Measurements from ENCODE around the gene SNAI3. TPM values are rescaled to one million over a fixed set of nuclear protein-coding genes. Genes with fewer than 3 reads are reported as not detected.

Gene SNAI3
- total RNA-seq, 4 donors from 2014 or later, result 1.2 to 2.2 (median 1.6) TPM

DNA sequence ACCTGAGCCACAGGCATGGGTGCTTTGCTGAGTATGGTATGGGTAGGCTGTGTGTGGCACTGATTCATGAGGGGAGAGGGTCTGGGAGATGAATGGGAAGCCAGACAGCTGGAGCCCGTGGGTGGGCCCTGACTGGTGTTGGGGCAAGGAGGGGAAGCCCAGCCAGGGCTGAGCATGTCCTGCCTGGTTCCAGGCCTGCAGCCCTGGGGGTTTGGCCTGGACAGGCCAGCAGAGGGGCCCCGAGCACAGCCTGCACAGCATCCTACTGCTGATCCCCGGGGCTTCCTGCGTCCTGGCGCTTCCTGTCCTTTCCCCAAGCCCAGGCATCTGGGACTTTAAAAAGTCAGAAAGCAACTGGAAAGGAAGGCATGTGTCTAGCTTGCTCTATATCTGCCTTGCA lies 18.8 kb downstream of the SNAI3 start:
- in situ Hi-C loops (cut with MboI; ENCODE audit: low sequenced_read_pairs in 4 of 4), result no loop called here
- no peak for ATAC-seq
- no peaks in the 10 kb centered on the region for H3K27me3 ChIP-seq
- TF ChIP-seq, protein P1, sequence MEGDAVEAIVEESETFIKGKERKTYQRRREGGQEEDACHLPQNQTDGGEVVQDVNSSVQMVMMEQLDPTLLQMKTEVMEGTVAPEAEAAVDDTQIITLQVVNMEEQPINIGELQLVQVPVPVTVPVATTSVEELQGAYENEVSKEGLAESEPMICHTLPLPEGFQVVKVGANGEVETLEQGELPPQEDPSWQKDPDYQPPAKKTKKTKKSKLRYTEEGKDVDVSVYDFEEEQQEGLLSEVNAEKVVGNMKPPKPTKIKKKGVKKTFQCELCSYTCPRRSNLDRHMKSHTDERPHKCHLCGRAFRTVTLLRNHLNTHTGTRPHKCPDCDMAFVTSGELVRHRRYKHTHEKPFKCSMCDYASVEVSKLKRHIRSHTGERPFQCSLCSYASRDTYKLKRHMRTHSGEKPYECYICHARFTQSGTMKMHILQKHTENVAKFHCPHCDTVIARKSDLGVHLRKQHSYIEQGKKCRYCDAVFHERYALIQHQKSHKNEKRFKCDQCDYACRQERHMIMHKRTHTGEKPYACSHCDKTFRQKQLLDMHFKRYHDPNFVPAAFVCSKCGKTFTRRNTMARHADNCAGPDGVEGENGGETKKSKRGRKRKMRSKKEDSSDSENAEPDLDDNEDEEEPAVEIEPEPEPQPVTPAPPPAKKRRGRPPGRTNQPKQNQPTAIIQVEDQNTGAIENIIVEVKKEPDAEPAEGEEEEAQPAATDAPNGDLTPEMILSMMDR (IDR thresholded peaks at IDR 0.05 in 4 of 5, conservative IDR thresholded peaks at IDR 0.05 in 1 of 5), result no peak
- no peak for TF ChIP-seq POLR2A (IDR thresholded peaks at IDR 0.05)
- H3K27ac ChIP-seq, result no peak overlapping the region
- intact Hi-C loops (cut with DNase I; ENCODE audit: low total_unique reads), result no loop called here
- H3K9me3 ChIP-seq, result no peaks in the 10 kb centered on the region
- DNase-seq, result no peak
- H3K36me3 ChIP-seq, result no peaks in the 10 kb centered on the region
- H3K4me1 ChIP-seq, result peaks cover 11 to 23% of the 10 kb centered on the region in 2 donors
- H3K4me3 ChIP-seq, result no peak overlapping the region

DNA sequence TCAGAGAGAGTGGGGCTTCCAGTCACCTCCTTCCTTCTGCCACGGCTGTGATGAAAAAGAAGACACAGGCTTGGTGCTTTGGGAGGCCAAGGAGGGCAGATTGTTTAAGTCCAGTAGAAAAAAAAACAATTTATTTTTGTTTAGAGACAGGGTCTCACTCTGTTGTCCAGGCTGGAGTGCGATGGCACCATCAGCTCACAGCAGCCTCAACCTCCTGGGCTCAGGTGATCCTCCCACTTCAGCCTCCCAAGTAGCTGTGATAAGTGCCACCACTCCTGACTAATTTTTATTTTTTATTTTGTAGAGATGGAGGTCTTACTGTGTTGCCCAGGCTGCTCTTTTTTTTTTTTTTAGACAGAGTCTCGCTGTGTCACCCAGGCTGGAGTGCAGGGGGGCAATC lies 20.7 kb downstream of the SNAI3 start:
- Histone ChIP-seq H3K9me3 (no peaks in the 10 kb centered on the region), H3K4me1 (peaks cover 15 to 28% of the 10 kb centered on the region in 2 donors), H3K36me3 (no peaks in the 10 kb centered on the region), H3K4me3 (no peak overlapping the region), H3K27ac (peak overlapping the region in 2 of 4 donors; percentile 6 to 53), H3K27me3 (no peaks in the 10 kb centered on the region)
- no peak for DNase-seq
- in situ Hi-C loops (cut with MboI; ENCODE audit: low sequenced_read_pairs in 4 of 4), result no loop called here
- ATAC-seq, result no peak
- TF ChIP-seq POLR2A (IDR thresholded peaks at IDR 0.05), result no peak
- TF ChIP-seq, protein P1 (IDR thresholded peaks at IDR 0.05 in 4 of 5, conservative IDR thresholded peaks at IDR 0.05 in 1 of 5), result no peak
- intact Hi-C loops (cut with DNase I; ENCODE audit: low total_unique reads), result no loop called here

DNA sequence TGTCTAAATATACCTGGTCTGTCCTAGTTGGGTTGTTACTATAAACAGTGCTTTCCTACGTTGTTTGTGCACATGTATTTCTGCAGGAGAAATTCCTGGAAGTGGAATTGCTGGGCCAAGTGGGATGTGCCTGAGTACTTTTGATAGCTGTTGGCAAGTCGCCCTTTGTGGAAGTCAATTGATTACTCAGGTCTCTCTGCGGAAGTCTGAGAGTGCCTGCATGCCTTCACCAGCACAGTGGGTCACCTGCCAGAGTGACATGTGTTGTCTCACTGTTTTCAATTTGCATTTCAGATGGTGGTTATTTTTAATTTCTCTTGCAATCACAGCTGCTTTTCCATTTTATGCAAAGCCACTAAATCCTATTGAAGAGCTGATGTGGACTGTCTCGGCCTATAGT lies 21.2 kb downstream of the SNAI3 start:
- no peaks in the 10 kb centered on the region for H3K36me3 ChIP-seq
- intact Hi-C loops (cut with DNase I; ENCODE audit: low total_unique reads) (no loop called here), in situ Hi-C loops (cut with MboI; ENCODE audit: low sequenced_read_pairs in 4 of 4) (no loop called here)
- no peak for ATAC-seq
- H3K9me3 ChIP-seq, result no peaks in the 10 kb centered on the region
- no peak for TF ChIP-seq POLR2A (IDR thresholded peaks at IDR 0.05)
- TF ChIP-seq, protein P1 (IDR thresholded peaks at IDR 0.05 in 4 of 5, conservative IDR thresholded peaks at IDR 0.05 in 1 of 5), result no peak
- no peak overlapping the region for H3K4me3 ChIP-seq
- peaks cover 15 to 28% of the 10 kb centered on the region in 2 donors for H3K4me1 ChIP-seq
- H3K27me3 ChIP-seq, result no peaks in the 10 kb centered on the region
- no peak for DNase-seq
- peak overlapping the region in 2 of 4 donors; percentile 6 to 53 for H3K27ac ChIP-seq

DNA sequence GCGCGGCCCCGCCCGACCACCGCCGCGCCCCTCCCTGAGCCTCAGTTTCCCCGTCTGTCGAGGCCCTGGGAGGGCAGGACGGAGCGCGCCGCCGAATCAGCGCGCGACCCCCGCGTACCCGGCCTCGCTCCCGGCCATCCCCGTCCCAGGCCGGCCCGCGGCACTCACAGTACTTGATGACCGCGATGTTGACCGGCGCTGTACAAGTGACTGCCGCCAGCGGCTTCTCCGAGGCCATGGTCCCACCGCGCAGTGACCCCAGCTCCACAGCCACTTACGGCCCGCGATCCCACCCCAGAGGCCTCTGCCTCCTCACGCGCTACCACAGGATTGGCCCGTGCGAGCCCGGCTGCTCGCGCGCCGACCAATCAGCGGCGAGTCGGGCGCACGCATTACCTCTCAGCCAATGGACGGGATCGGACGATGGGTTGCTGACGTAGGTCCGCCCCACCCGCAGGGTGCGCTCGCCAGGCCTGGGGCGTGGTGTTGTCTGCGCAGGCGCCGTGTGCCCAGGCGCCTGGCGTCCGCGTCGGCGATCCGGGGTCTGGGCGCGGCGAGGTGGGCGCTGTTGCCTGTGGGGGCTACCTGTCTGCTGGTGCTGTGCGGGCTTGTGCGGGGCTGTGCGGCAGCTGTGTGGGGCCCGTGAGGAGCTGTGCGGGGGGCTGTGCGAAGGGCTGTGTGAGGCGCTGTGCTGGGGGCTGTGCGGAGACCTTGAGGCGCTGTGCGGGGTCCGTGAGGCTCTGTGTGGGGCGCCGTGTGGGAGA lies 23.3 kb downstream of the SNAI3 start, which contains the start of gene MVD:
MVD (minus strand) TSS at position 249 of the 764 bp plus-strand sequence; CDS start at position 238, 11 bp downstream.
- peak within 1 kb of the TSS; percentile 86 to 90 (median 90) for H3K27ac ChIP-seq

More for the DNA sequence above, 23.3 kb downstream of the SNAI3 start, which contains the start of gene MVD:
- Histone ChIP-seq H3K27me3 (no peaks in the 10 kb centered on the region), H3K4me3 (peak within 1 kb of the TSS; percentile 74 to 98 (median 82)), H3K4me1 (peaks cover 15 to 23% of the 10 kb centered on the region in 2 donors), H3K9me3 (no peaks in the 10 kb centered on the region), H3K36me3 (no peaks in the 10 kb centered on the region)
- intact Hi-C loops (cut with DNase I; ENCODE audit: low total_unique reads) (loop anchor here (1.0 to 5.0 kb wide), 3 partner anchors 43 to 211 kb away; partner anchors contain the start of genes CTU2, RNF166, ZC3H18 and ZFPM1), in situ Hi-C loops (cut with MboI; ENCODE audit: low sequenced_read_pairs in 4 of 4) (no loop called here)
- TF ChIP-seq, protein P1 (IDR thresholded peaks at IDR 0.05 in 4 of 5, conservative IDR thresholded peaks at IDR 0.05 in 1 of 5), result no peak
- peak; percentile 90 to 92 for TF ChIP-seq POLR2A (IDR thresholded peaks at IDR 0.05)
- DNase-seq (peak; percentile 97), ATAC-seq (peak; percentile 96 to 98)

Measured in gastrocnemius medialis (tissue), 4 donors.